ENCODE data around the gene MAP7. TPM values are rescaled to one million over a fixed set of nuclear protein-coding genes. Genes with fewer than 3 reads are reported as not detected.

Gene MAP7
- total and polyA plus RNA-seq, 9 of the 15 experiments (the other 6 are each of a cell fraction or from before 2014, with no cell fraction given): 0.76 to 7.7 (median 3.9) TPM

GRCh38 chr6:136501096-136501495 is 49.1 kb downstream of the MAP7 start:
- POLR2A ChIA-PET: interaction anchor here (0.6 to 1.6 kb wide), 3 partner anchors 11 to 66 kb away, joined by 3 to 5 read pairs (median 3); no protein-coding TSS in a partner anchor
- WGBS (ENCODE audit: insufficient coverage, low coverage, missing lambda C conversion rate): 0% methylated on average over 1 of the region's 1 CpG
- Histone ChIP-seq H3K9me1 (ENCODE audit: control insufficient read depth, insufficient read depth, low read length) (no peaks in the 10 kb centered on the region), H3K9ac (ENCODE audit: insufficient read depth in 1 of 2, low read depth in 2 of 2, low read length in 2 of 2) (no peak overlapping the region), H3K4me2 (ENCODE audit: insufficient read depth, low read length) (no peak overlapping the region), H3K4me1 (replicated peaks in 1 of 2; ENCODE audit: control insufficient read depth in 2 of 2, insufficient read depth in 2 of 2, low read length in 2 of 2) (peaks cover 0 to 13% of the 10 kb centered on the region in 2 experiments; a peak in 2 of 5 replicates), H3K79me2 (ENCODE audit: control insufficient read depth, insufficient read depth, low read length) (no peaks in the 10 kb centered on the region), H3K27ac (ENCODE audit: extremely low read depth, low read depth, low read length) (no peak overlapping the region), H2AFZ (ENCODE audit: low read depth, low read length) (no peak overlapping the region; the same call in 1 of the 2 replicates), H4K20me1 (replicated peaks; ENCODE audit: control insufficient read depth, insufficient read depth, low read length) (no peaks in the 10 kb centered on the region), H3K9me3 (replicated peaks; ENCODE audit: control insufficient read depth, insufficient read depth, low read depth, low read length) (no peaks in the 10 kb centered on the region), H3K36me3 (ENCODE audit: control insufficient read depth, insufficient read depth, low read length) (no peaks in the 10 kb centered on the region), H3K27me3 (ENCODE audit: control insufficient read depth in 2 of 2, insufficient read depth in 2 of 2, low read length in 2 of 2) (no peaks in the 10 kb centered on the region), H3K4me3 (no peak overlapping the region)
- BruUV-seq (replicated peaks): no TSS peak
- intact Hi-C loops (cut with micrococcal nuclease): no loop called here
- FAIRE-seq (no peak), ATAC-seq (peak; percentile 73), DNase-seq (ENCODE audit: extremely low read depth in 1 of 4, low spot score in 3 of 4) (peak in 1 of 4 experiments; percentile 55)
- in situ Hi-C loops (cut with MboI): no loop called here
- CTCF ChIA-PET (ENCODE audit: low intra/inter-chr PET ratio): no interaction called here
- TF ChIP-seq SPI1 (IDR thresholded peaks at IDR 0.05; ENCODE audit: borderline replicate concordance, low read depth, low read length) (peak; percentile 76; the same call in 1 of the 2 replicates), ARHGAP35 (IDR thresholded peaks at IDR 0.05; ENCODE audit: partially characterized antibody) (no peak), GTF2E2 (tag; IDR thresholded peaks at IDR 0.05) (0 out of 2 replicates have a peak, but pooled peaks have one; percentile 7)

GRCh38 chr6:136500414-136500813 is 49.8 kb downstream of the MAP7 start:
- TF ChIP-seq C11orf30 (IDR thresholded peaks at IDR 0.05; ENCODE audit: low read depth) (peak; percentile 71), MAFF (IDR thresholded peaks at IDR 0.05; ENCODE audit: low read length) (peak; percentile 85), KLF6 (CRISPR knock-in tag; IDR thresholded peaks at IDR 0.05; ENCODE audit: borderline replicate concordance) (no peak), ETS2 (tag; IDR thresholded peaks at IDR 0.05; ENCODE audit: borderline replicate concordance, poor library complexity, severe bottlenecking) (no peak), MAFG (tag; conservative IDR thresholded peaks at IDR 0.05) (peak; percentile 72), ZNF316 (IDR thresholded peaks at IDR 0.05) (peak; percentile 86), SREBF1 (IDR thresholded peaks at IDR 0.05; ENCODE audit: borderline replicate concordance, low read depth, low read length) (no peak), MAFK (IDR thresholded peaks at IDR 0.05; ENCODE audit: low read length) (peak; percentile 89)
- no peak overlapping the region for H3K4me3 ChIP-seq
- H3K79me2 ChIP-seq (ENCODE audit: control insufficient read depth, insufficient read depth, low read length): no peaks in the 10 kb centered on the region
- FAIRE-seq: no peak
- H3K27me3 ChIP-seq (ENCODE audit: control insufficient read depth in 2 of 2, insufficient read depth in 2 of 2, low read length in 2 of 2): no peaks in the 10 kb centered on the region
- no peak for DNase-seq (ENCODE audit: extremely low read depth in 1 of 4, low spot score in 3 of 4)
- in situ Hi-C loops (cut with MboI) (no loop called here), intact Hi-C loops (cut with micrococcal nuclease) (no loop called here)
- H3K36me3 ChIP-seq (ENCODE audit: control insufficient read depth, insufficient read depth, low read length): no peaks in the 10 kb centered on the region
- no peak overlapping the region for H2AFZ ChIP-seq (ENCODE audit: low read depth, low read length)
- WGBS (ENCODE audit: insufficient coverage, low coverage, missing lambda C conversion rate): 27% methylated on average over 5 of the region's 5 CpGs
- no peaks in the 10 kb centered on the region for H4K20me1 ChIP-seq (replicated peaks; ENCODE audit: control insufficient read depth, insufficient read depth, low read length)
- no peak for ATAC-seq
- BruUV-seq (replicated peaks): no TSS peak
- POLR2A ChIA-PET: interaction anchor here (1.6 kb wide), 1 partner anchor 11 kb away, joined by 3 read pairs; no protein-coding TSS in a partner anchor
- H3K4me1 ChIP-seq (replicated peaks in 1 of 2; ENCODE audit: control insufficient read depth in 2 of 2, insufficient read depth in 2 of 2, low read length in 2 of 2): peaks cover 0 to 13% of the 10 kb centered on the region in 2 experiments; a peak in 2 of 5 replicates
- H3K4me2 ChIP-seq (ENCODE audit: insufficient read depth, low read length): no peak overlapping the region
- H3K9me3 ChIP-seq (replicated peaks; ENCODE audit: control insufficient read depth, insufficient read depth, low read depth, low read length): no peaks in the 10 kb centered on the region
- no peak overlapping the region for H3K27ac ChIP-seq (ENCODE audit: extremely low read depth, low read depth, low read length)
- CTCF ChIA-PET (ENCODE audit: low intra/inter-chr PET ratio): no interaction called here
- no peaks in the 10 kb centered on the region for H3K9me1 ChIP-seq (ENCODE audit: control insufficient read depth, insufficient read depth, low read length)
- no peak overlapping the region for H3K9ac ChIP-seq (ENCODE audit: insufficient read depth in 1 of 2, low read depth in 2 of 2, low read length in 2 of 2)
